Gastrocnemius medialis (tissue), 4 donors: ENCODE data around the gene ELOVL2. TPM values are rescaled to one million over a fixed set of nuclear protein-coding genes. Genes with fewer than 3 reads are reported as not detected.

Experiments used
- ATAC-seq, 2 donors: fragments of 150-250 bp; one replicate each; pipeline ENCODE4 v1.9.1; 2016
- DNase-seq, 2 donors: peaks; one replicate each; pipeline ENCODE4 v3.0.0-alpha.2; 2019
- H3K27ac ChIP-seq, 4 donors: fragments of 200-600 bp; sonication (generic); 1 replicate in 1 of 4; 2 replicates in 3 of 4; pipeline ENCODE4 v1.5.1; 2016 to 2018; ENCODE audit warnings: mild to moderate bottlenecking in 2 of 4, moderate library complexity in 1 of 4
- H3K27me3 ChIP-seq, 3 donors: fragments of 200-600 bp; sonication (generic) in 2 of 3; 1 replicate in 1 of 3; 2 replicates in 2 of 3; pipeline versions ENCODE4 v1.5.1 to v1.6.0; 2016 to 2019; ENCODE audit warnings: mild to moderate bottlenecking in 1 of 3, moderate library complexity in 1 of 3
- H3K36me3 ChIP-seq, 2 donors: fragments of 200-600 bp; sonication (generic) in 1 of 2; one replicate each; pipeline ENCODE4 v1.5.1; 2017 to 2018
- H3K4me1 ChIP-seq, 2 donors: fragments of 200-600 bp; sonication (generic) in 1 of 2; one replicate each; pipeline ENCODE4 v1.5.1; 2016 to 2017; ENCODE audit warnings: mild to moderate bottlenecking in 2 of 2
- H3K4me3 ChIP-seq, 4 donors: fragments of 200-600 bp; sonication (generic) in 3 of 4; 1 replicate in 1 of 4; 2 replicates in 3 of 4; pipeline ENCODE4 v1.5.1; 2016 to 2019; ENCODE audit warnings: mild to moderate bottlenecking in 2 of 4
- H3K9me3 ChIP-seq, 3 donors: fragments of 200-600 bp; sonication (generic) in 2 of 3; 1 replicate in 1 of 3; 2 replicates in 2 of 3; pipeline ENCODE4 v1.5.1; 2016 to 2019
- POLR2A ChIP-seq, 2 donors: fragments of 450-650 bp; IDR thresholded peaks; one replicate each; pipeline ENCODE4 v1.6.1; 2017; ENCODE audit warnings: antibody characterized with exemption in 2 of 2, mild to moderate bottlenecking in 2 of 2, moderate library complexity in 2 of 2
- in situ Hi-C, 4 donors: fragments of 200-750 bp; cut with MboI; loops; one replicate each; pipeline versions ENCODE4 v1.15.0 to v1.8.0; 2017; ENCODE audit warnings: low sequenced_read_pairs in 4 of 4
- intact Hi-C: fragments of 100-400 bp; cut with DNase I; formaldehyde crosslinking; loops from one replicate; pipeline ENCODE4 v1.15.1; 2023; ENCODE audit warnings: low total_unique reads
- total RNA-seq, 4 donors: library from RNA; depleted of rRNA; stranded (reverse); fragments of >200 nt; gene quantifications; one replicate each; pipeline versions ENCODE4 v1.1.0 to v1.2.3, GENCODE V29; 2016
- TF ChIP-seq, protein P1 (sequence below), 5 experiments: fragments of 450-650 bp in 3 of 5; fragments of 200-600 bp in 2 of 5; sonication (generic) in 2 of 5; IDR thresholded peaks in 4 of 5; conservative IDR thresholded peaks in 1 of 5; 1 replicate in 4 of 5; 2 replicates in 1 of 5; pipeline ENCODE4 v1.5.1; 2016 to 2019; ENCODE audit warnings: antibody characterized with exemption in 5 of 5, mild to moderate bottlenecking in 3 of 5, moderate library complexity in 3 of 5

The ELOVL2 gene
- total RNA-seq, 4 donors from 2014 or later, result 0.07 to 1.1 (median 0.31) TPM

DNA sequence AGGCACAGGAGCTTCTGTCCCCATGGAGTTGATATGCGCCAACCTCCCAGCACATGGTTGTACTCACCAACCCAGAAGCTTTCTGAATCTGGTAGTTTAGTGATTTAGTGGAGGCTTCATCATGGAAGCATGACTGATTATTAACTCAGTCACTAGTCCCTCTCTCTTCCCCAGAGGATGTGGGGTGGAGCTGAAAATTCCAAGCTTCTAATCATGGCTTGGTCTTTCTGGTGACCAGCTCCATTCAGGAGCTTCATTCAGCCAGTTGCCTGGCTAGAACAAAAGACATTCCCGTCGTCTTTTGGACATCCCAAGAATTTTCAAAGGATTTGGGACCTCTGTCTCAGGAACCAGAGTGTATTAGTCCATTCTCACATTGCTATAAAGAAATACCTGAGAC, 36.2 kb upstream of the ELOVL2 start:
- intact Hi-C loops, result no loop called here
- H3K27ac ChIP-seq, result no peak overlapping the region
- H3K9me3 ChIP-seq, result no peaks in the 10 kb centered on the region
- DNase-seq, result no peak
- in situ Hi-C loops, result no loop called here
- no peak overlapping the region for H3K4me3 ChIP-seq
- no peaks in the 10 kb centered on the region for H3K4me1 ChIP-seq
- no peaks in the 10 kb centered on the region for H3K36me3 ChIP-seq
- TF ChIP-seq, protein P1, sequence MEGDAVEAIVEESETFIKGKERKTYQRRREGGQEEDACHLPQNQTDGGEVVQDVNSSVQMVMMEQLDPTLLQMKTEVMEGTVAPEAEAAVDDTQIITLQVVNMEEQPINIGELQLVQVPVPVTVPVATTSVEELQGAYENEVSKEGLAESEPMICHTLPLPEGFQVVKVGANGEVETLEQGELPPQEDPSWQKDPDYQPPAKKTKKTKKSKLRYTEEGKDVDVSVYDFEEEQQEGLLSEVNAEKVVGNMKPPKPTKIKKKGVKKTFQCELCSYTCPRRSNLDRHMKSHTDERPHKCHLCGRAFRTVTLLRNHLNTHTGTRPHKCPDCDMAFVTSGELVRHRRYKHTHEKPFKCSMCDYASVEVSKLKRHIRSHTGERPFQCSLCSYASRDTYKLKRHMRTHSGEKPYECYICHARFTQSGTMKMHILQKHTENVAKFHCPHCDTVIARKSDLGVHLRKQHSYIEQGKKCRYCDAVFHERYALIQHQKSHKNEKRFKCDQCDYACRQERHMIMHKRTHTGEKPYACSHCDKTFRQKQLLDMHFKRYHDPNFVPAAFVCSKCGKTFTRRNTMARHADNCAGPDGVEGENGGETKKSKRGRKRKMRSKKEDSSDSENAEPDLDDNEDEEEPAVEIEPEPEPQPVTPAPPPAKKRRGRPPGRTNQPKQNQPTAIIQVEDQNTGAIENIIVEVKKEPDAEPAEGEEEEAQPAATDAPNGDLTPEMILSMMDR (IDR thresholded peaks at IDR 0.05 in 4 of 5, conservative IDR thresholded peaks at IDR 0.05 in 1 of 5), result no peak
- TF ChIP-seq POLR2A (IDR thresholded peaks at IDR 0.05), result no peak
- no peaks in the 10 kb centered on the region for H3K27me3 ChIP-seq
- ATAC-seq, result no peak

DNA sequence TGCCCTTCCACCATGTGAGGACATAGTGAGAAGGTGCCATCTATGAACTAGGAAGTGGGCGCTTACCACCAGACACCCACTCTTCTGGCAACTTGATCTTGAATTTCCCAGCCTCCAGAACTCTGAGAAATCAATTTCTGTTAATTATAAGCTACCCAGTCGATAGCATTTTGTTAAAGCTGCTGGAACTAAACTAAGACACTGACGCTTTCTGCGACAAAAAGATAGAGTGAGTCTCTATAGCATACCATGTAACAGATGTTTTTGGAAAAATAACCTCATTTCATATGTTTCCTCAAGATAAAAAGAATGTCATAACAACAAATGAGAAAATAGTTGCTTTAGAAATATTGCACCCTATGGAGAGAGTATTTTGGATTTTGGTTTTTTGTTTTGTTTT, 34.2 kb upstream of the ELOVL2 start:
- intact Hi-C loops, result no loop called here
- Histone ChIP-seq H3K27ac (no peak overlapping the region), H3K9me3 (no peaks in the 10 kb centered on the region), H3K4me3 (no peak overlapping the region), H3K27me3 (no peaks in the 10 kb centered on the region), H3K4me1 (no peaks in the 10 kb centered on the region), H3K36me3 (no peaks in the 10 kb centered on the region)
- in situ Hi-C loops, result no loop called here
- no peak for ATAC-seq
- no peak for TF ChIP-seq POLR2A (IDR thresholded peaks at IDR 0.05)
- TF ChIP-seq, protein P1 (IDR thresholded peaks at IDR 0.05 in 4 of 5, conservative IDR thresholded peaks at IDR 0.05 in 1 of 5), result no peak
- DNase-seq, result no peak

DNA sequence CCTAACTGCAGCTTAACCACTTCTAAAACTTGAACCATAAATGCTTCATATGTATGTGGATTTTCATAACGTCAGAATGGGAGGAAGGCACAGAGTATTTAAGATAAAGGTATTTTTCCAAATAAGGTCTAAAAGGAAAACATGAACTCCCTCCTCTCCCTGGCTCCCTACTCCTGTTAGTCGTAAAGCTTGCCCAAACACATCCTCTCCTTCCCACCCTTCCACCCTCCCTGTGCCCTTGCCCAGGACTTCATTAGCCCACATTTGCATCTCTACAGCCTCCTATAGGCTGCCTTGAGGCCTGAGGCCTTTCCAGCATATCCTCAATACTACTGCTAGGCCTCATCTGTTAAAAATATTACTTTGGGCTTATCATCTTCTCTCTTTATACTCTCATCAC, 32.4 kb upstream of the ELOVL2 start:
- Histone ChIP-seq H3K4me3 (no peak overlapping the region), H3K9me3 (no peaks in the 10 kb centered on the region), H3K4me1 (no peaks in the 10 kb centered on the region), H3K27me3 (no peaks in the 10 kb centered on the region), H3K27ac (no peak overlapping the region), H3K36me3 (no peaks in the 10 kb centered on the region)
- intact Hi-C loops (no loop called here), in situ Hi-C loops (no loop called here)
- DNase-seq (no peak), ATAC-seq (no peak)
- no peak for TF ChIP-seq POLR2A (IDR thresholded peaks at IDR 0.05)
- TF ChIP-seq, protein P1 (IDR thresholded peaks at IDR 0.05 in 4 of 5, conservative IDR thresholded peaks at IDR 0.05 in 1 of 5), result no peak

DNA sequence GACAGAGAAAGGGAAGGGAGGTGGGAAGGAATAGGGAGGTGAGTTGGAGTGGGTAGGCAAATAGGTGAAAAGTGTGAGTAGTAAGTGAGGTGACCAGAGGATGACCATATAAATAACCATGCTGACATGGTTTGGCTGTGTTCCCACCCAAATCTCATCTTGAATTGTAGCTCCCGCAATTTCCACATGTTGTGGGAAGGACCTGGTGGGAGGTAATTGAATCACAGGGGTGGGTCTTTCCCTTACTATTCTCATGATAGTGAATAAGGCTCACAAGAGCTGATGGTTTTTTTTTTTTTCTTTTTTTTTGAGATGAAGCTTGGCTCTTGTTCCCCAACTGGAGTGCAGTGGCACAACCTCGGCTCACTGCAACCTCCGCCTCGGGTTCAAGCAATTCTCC, 28.0 kb upstream of the ELOVL2 start:
- H3K27ac ChIP-seq, result no peak overlapping the region
- H3K4me1 ChIP-seq, result no peaks in the 10 kb centered on the region
- ATAC-seq (no peak), DNase-seq (no peak)
- intact Hi-C loops (no loop called here), in situ Hi-C loops (loop anchor here in 1 of 4 donors (5.0 to 25.0 kb wide), 2 partner anchors 120 to 585 kb away; no protein-coding TSS in a partner anchor)
- TF ChIP-seq, protein P1 (IDR thresholded peaks at IDR 0.05 in 4 of 5, conservative IDR thresholded peaks at IDR 0.05 in 1 of 5), result no peak
- no peak for TF ChIP-seq POLR2A (IDR thresholded peaks at IDR 0.05)
- H3K4me3 ChIP-seq, result no peak overlapping the region
- no peaks in the 10 kb centered on the region for H3K36me3 ChIP-seq
- H3K9me3 ChIP-seq, result no peaks in the 10 kb centered on the region
- no peaks in the 10 kb centered on the region for H3K27me3 ChIP-seq

DNA sequence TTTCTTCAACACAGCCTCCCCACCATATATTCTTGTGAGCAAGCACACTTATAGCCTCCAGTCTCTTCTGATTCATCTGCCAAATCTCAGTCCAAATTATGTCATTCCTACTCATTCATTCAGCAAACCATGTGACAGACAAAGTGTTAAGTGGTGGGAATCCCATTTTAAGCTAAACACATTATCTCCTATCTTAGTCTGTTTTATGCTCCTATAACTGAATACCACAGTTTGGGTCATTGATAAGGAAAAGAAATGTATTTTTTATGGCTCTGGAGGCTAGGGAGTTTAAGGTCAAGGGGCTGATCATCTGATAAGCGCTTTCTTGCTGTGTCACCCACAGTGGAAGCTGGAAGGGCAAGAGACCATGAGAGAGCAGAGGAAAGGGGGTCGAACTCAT, 25.7 kb upstream of the ELOVL2 start:
- DNase-seq (no peak), ATAC-seq (no peak)
- intact Hi-C loops, result loop anchor here (5.0 kb wide), 1 partner anchor 117 kb away; no protein-coding TSS in a partner anchor
- Histone ChIP-seq H3K36me3 (no peaks in the 10 kb centered on the region), H3K27ac (no peak overlapping the region), H3K4me3 (no peak overlapping the region), H3K27me3 (no peaks in the 10 kb centered on the region), H3K9me3 (no peaks in the 10 kb centered on the region), H3K4me1 (no peaks in the 10 kb centered on the region)
- TF ChIP-seq, protein P1 (IDR thresholded peaks at IDR 0.05 in 4 of 5, conservative IDR thresholded peaks at IDR 0.05 in 1 of 5), result no peak
- TF ChIP-seq POLR2A (IDR thresholded peaks at IDR 0.05), result no peak
- in situ Hi-C loops, result loop anchor here in 1 of 4 donors (5.0 to 25.0 kb wide), 2 partner anchors 117 to 582 kb away; no protein-coding TSS in a partner anchor
